Measurements from ENCODE around the gene AP3B1. TPM values are rescaled to one million over a fixed set of nuclear protein-coding genes. Genes with fewer than 3 reads are reported as not detected.
A peak's percentile ranks its signal among the peaks of the same experiment; 100 is the strongest.

AP3B1 gene
- total and polyA plus RNA-seq, 2 donors (not counting 1 experiment from before 2014, with no cell fraction given) = 50.5 to 66.9 TPM

GRCh38 chr5:78243639-78244038 lies 50.9 kb downstream of the AP3B1 start:
- no peak overlapping the region for H3K4me2 ChIP-seq (ENCODE audit: extremely low read depth, insufficient read depth, low read length)
- H3K79me2 ChIP-seq (ENCODE audit: control insufficient read depth, insufficient read depth, low read length) = no peaks in the 10 kb centered on the region
- no peaks in the 10 kb centered on the region for H3K36me3 ChIP-seq (ENCODE audit: control insufficient read depth, insufficient read depth, low read length)
- no peak overlapping the region for H3K27ac ChIP-seq (ENCODE audit: insufficient read depth, low read length)
- no peak overlapping the region for H2AFZ ChIP-seq (ENCODE audit: low read length)
- H3K9me3 ChIP-seq (ENCODE audit: control insufficient read depth, insufficient read depth, low read depth, low read length) = no peaks in the 10 kb centered on the region
- no peak overlapping the region for H3K4me3 ChIP-seq (replicated peaks in 1 of 4; ENCODE audit: control extremely low read depth in 1 of 4, insufficient read depth in 1 of 4, low read depth in 3 of 4, low read length in 4 of 4)
- peak; percentile 44 to 89 for DNase-seq (ENCODE audit: low read depth in 2 of 2)
- H3K4me1 ChIP-seq (ENCODE audit: control insufficient read depth, extremely low read depth, insufficient read depth, low read length) = peaks cover 4% of the 10 kb centered on the region
- H4K20me1 ChIP-seq (ENCODE audit: control insufficient read depth, extremely low read depth, insufficient read depth, low read length) = no peaks in the 10 kb centered on the region
- no peak overlapping the region for H3K9ac ChIP-seq (ENCODE audit: insufficient read depth, low read length)
- no peaks in the 10 kb centered on the region for H3K27me3 ChIP-seq (ENCODE audit: control insufficient read depth, insufficient read depth, low read length)
- no peak for TF ChIP-seq CTCF (conservative IDR thresholded peaks at IDR 0.05 in 1 of 2, IDR thresholded peaks at IDR 0.05 in 1 of 2; ENCODE audit: low read depth in 1 of 2, low read length in 2 of 2)
- TF ChIP-seq EZH2 (IDR thresholded peaks at IDR 0.05; ENCODE audit: low read length, missing control alignments) = no peak

GRCh38 chr5:78243091-78243490 lies 51.4 kb downstream of the AP3B1 start:
- H3K9me3 ChIP-seq (ENCODE audit: control insufficient read depth, insufficient read depth, low read depth, low read length) = no peaks in the 10 kb centered on the region
- no peaks in the 10 kb centered on the region for H3K27me3 ChIP-seq (ENCODE audit: control insufficient read depth, insufficient read depth, low read length)
- no peak overlapping the region for H3K9ac ChIP-seq (ENCODE audit: insufficient read depth, low read length)
- H3K27ac ChIP-seq (ENCODE audit: insufficient read depth, low read length) = no peak overlapping the region
- DNase-seq (ENCODE audit: low read depth in 2 of 2) = no peak
- H4K20me1 ChIP-seq (ENCODE audit: control insufficient read depth, extremely low read depth, insufficient read depth, low read length) = no peaks in the 10 kb centered on the region
- H3K4me3 ChIP-seq (replicated peaks in 1 of 4; ENCODE audit: control extremely low read depth in 1 of 4, insufficient read depth in 1 of 4, low read depth in 3 of 4, low read length in 4 of 4) = no peak overlapping the region
- H3K4me2 ChIP-seq (ENCODE audit: extremely low read depth, insufficient read depth, low read length) = no peak overlapping the region
- H2AFZ ChIP-seq (ENCODE audit: low read length) = no peak overlapping the region
- H3K4me1 ChIP-seq (ENCODE audit: control insufficient read depth, extremely low read depth, insufficient read depth, low read length) = peaks cover 4% of the 10 kb centered on the region
- H3K36me3 ChIP-seq (ENCODE audit: control insufficient read depth, insufficient read depth, low read length) = no peaks in the 10 kb centered on the region
- TF ChIP-seq CTCF (conservative IDR thresholded peaks at IDR 0.05 in 1 of 2, IDR thresholded peaks at IDR 0.05 in 1 of 2; ENCODE audit: low read depth in 1 of 2, low read length in 2 of 2) (no peak), EZH2 (IDR thresholded peaks at IDR 0.05; ENCODE audit: low read length, missing control alignments) (no peak)
- no peaks in the 10 kb centered on the region for H3K79me2 ChIP-seq (ENCODE audit: control insufficient read depth, insufficient read depth, low read length)

GRCh38 chr5:78242001-78242400 lies 52.5 kb downstream of the AP3B1 start:
- no peaks in the 10 kb centered on the region for H3K27me3 ChIP-seq (ENCODE audit: control insufficient read depth, insufficient read depth, low read length)
- DNase-seq (ENCODE audit: low read depth in 2 of 2) = no peak
- H3K27ac ChIP-seq (ENCODE audit: insufficient read depth, low read length) = no peak overlapping the region
- no peak overlapping the region for H2AFZ ChIP-seq (ENCODE audit: low read length)
- no peak for TF ChIP-seq CTCF (conservative IDR thresholded peaks at IDR 0.05 in 1 of 2, IDR thresholded peaks at IDR 0.05 in 1 of 2; ENCODE audit: low read depth in 1 of 2, low read length in 2 of 2)
- no peak for TF ChIP-seq EZH2 (IDR thresholded peaks at IDR 0.05; ENCODE audit: low read length, missing control alignments)
- H3K79me2 ChIP-seq (ENCODE audit: control insufficient read depth, insufficient read depth, low read length) = no peaks in the 10 kb centered on the region
- H3K9me3 ChIP-seq (ENCODE audit: control insufficient read depth, insufficient read depth, low read depth, low read length) = no peaks in the 10 kb centered on the region
- no peaks in the 10 kb centered on the region for H3K36me3 ChIP-seq (ENCODE audit: control insufficient read depth, insufficient read depth, low read length)
- H4K20me1 ChIP-seq (ENCODE audit: control insufficient read depth, extremely low read depth, insufficient read depth, low read length) = no peaks in the 10 kb centered on the region
- no peak overlapping the region for H3K4me2 ChIP-seq (ENCODE audit: extremely low read depth, insufficient read depth, low read length)
- peaks cover 4% of the 10 kb centered on the region for H3K4me1 ChIP-seq (ENCODE audit: control insufficient read depth, extremely low read depth, insufficient read depth, low read length)
- no peak overlapping the region for H3K4me3 ChIP-seq (replicated peaks in 1 of 4; ENCODE audit: control extremely low read depth in 1 of 4, insufficient read depth in 1 of 4, low read depth in 3 of 4, low read length in 4 of 4)
- no peak overlapping the region for H3K9ac ChIP-seq (ENCODE audit: insufficient read depth, low read length)

Measured in fibroblast of lung (primary cell).